Kasumi-1 (cell line): Measurements from ENCODE around the gene DIPK1A.

Experiments used
- DNase-seq, 2 experiments: peaks; one replicate each; lab custom pipeline; 2025; lab: John Stamatoyannopoulos, UW

The DIPK1A gene

DNA sequence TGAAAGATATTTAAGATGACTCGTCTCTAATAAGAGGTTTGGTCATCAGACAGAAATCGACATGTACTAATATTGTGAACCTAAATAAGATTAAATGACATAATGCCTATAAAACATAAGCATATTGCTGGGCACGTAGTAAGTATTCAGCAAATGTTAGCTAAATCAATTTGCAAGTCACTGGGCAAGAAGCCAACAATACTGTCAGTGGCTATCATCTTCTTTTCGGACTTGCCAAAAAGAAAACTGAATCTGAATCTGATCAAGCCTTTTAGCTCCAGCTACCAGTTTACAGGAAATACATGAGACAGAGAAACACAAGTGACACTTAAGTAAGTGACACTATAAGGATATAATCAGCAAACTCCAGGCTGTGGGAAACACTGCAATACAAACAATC lies 83.5 kb downstream of the DIPK1A start:
- no peak for DNase-seq

DNA sequence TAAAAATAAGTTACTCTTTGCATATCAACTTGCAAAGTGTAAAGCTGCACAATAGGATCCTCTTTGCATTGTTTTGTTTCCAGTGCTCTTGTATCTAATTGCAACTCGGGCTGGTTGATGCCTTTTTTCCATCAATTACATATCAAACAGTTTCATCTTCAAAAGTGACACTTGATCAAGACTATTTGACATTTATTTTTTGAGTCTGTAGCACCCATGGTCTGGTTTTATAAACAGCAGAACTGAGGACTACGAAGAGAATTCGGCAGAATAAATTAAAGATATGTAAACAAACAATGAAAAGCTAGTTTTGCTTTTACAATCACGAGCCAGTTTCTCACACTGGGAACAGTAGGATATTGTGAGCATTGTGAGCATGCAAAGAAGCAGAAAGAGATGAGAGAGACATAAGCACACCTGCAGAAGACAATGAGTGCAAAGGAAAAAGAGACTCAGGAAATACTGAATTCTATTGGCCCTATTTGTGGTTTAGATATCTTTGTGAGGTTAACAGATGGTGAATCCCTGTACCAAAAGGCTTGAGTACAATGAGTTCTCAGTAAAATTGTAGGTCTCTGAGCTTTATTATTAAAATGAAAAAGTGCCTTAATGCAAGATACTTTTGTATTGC lies 84.1 kb downstream of the DIPK1A start:
- DNase-seq, result no peak

DNA sequence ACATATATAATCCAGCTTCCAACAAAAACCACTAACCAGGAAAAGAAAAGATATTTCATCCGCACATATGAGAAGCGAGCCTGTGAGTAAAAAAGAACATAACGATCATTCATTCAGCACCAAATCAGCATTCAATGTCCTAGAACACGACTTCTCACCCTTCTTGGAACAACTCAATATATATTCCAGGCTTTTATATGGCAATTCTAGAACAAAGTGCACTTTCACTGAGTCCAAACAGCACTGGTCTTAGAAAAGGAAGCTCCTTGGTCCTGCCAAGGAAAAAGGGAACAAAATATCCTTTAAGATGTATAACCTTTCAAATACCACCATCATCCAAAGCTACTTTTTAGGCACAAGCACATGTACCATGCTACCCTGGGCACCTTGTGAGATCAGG lies 84.9 kb downstream of the DIPK1A start:
- DNase-seq, result no peak

DNA sequence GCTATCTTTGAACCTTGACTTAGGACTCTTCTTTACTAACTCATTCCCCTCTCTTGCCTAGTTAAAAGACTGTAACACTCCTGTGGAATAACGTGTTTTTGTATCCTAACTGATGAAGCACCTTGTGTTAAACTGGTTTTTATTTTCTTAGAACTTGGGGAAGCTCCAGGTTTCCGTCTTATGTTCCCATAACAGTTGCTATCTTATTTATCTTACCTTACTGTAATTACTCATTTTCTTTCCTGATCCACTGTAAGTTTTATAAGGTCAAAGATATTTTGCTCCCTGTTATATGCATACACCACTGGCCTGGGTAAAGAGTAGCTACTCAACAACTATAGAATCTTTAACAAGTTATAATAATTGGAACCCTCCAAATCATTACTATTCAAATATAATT lies 86.3 kb downstream of the DIPK1A start:
- no peak for DNase-seq

DNA sequence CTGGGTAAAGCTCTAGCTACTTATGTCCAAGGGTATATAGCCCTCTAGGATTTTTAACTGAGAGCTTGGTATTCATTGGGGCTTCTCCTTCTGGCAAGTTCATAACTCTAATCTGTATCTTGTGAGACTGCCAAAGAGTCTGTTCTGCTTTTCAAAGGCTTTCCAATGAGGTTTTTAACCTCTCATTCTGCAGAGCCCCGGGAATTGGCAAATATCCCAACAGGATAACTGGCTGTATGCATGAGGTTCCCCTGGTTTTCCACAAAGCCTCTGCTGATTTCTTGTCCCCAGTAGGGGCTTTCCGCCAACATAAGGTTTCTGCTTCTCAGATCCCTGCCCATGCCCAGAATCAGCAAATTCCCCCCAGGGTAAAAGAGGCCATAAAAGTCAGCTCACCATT lies 88.5 kb downstream of the DIPK1A start:
- DNase-seq, result no peak

DNA sequence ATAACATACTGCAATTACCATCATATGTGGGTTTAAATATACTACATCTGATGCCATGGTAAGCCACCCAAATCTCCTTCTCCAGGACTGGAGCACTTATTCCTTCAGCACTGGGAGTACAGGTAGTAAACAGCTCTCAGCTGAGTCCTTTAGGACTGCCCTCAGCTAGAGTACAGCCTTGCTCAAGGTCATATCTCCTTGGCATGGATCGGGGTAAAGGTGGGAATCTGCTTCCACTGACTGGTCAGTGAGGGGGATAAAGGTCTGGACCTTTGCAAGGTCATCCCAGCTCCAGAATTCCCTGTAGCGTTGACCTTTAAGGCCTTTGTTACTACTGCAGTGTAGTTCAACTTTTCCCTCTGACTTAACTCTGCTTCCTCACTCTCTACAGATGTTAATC lies 90.7 kb downstream of the DIPK1A start:
- no peak for DNase-seq

DNA sequence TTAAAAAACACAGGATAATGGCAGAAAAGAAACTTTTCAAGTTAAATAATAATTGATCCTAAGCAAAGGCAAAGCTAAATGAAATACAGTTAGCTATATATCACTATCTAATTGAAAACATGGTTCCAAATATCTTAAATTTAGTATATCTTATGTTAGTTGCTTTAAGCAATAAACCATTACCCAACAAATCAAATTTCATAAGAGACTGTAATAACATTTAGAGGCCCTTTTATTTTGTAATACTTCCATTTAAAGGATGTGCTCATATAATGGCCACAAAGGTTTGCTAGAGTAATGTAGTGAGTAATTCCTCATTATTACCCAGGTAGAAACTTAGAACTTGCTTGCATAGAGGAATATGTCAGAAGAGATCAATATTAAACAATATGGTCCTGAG lies 97.1 kb downstream of the DIPK1A start:
- DNase-seq, result no peak

DNA sequence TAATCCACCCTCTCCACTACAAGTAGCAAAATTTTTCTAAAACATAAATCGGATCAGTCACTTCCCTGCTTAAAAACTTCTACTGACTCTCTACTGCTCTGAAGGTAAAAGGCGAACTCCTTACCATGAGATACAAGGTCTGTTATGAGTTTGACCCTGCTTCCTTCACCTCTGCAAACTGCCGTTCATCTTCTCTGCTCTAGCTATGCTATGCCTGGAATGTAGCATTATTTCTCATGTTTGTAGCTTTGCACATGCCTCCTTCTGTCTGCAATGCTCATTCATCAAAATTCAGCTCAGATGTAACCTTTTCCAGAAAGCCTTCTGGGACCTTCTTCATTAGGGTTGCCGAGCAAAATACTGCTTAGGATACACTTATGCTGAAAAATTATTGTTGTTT lies 98.7 kb downstream of the DIPK1A start:
- DNase-seq, result no peak

DNA sequence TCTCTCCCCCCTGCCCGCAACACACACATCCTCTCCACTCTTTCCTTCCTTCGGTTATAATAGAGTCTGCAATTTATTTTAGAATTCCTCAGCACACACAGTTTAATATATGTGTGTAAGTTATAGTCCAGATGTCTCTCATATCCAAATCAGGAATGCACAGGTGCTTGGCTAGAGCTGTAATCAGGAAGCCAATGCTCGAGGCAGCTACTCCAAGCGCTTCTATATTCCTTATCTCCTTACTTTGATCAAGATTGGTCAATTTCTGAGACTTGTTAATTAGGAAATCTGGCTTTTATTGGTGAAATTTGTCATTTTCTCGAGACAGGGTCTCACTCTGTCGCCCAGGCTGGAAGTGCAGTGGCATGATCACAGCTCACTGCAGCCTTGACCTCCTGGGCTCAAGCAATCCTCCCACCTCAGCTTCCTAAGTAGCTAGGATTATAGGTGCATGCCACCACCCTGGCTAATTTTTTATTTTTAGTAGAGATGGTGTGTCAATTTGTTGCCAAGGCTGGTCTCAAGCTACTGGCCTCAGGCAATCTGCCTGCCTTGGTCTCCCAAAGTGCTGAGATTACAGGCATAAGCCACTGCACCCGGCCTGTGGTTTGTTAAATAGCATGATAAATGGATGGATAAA lies 101.7 kb downstream of the DIPK1A start:
- no peak for DNase-seq

DNA sequence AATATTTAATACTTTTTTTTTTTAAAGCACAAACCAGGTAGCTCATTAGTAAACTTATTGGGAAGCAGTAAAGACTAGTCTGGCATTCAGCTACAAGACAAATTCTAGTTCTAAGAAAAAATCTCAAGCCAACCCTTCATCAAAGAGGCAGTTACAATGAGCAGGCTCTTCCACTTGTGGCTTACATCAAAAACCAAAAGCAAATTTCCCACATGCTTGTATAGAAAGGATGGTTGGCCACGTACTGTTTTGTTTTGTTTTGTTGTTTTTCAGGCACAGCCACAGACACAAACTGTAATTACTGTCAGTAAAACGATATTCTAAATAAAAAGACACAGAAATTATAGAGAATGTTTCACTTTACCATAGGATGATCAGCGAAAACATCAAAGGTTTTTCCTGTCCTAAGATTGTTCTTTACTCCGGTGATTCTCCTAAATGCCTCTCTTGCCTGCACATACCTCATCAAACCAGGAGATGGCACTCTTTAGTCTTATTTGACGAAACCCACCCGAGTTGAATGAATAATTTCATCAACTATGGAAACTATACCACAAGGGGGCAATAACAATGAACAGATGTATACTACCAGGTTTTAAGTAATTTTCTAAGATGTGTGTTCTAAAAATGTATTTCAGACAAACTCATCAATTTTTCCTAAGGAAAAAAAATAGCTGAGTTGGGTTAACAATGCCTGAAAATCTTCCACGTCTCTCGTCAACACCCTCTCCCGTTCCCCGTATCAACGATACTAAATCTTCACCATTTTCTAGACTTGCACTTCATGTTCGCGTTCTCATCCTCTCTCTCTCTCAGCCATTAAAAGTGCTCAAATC lies 102.5 kb downstream of the DIPK1A start:
- peak; percentile 91 to 95 for DNase-seq

DNA sequence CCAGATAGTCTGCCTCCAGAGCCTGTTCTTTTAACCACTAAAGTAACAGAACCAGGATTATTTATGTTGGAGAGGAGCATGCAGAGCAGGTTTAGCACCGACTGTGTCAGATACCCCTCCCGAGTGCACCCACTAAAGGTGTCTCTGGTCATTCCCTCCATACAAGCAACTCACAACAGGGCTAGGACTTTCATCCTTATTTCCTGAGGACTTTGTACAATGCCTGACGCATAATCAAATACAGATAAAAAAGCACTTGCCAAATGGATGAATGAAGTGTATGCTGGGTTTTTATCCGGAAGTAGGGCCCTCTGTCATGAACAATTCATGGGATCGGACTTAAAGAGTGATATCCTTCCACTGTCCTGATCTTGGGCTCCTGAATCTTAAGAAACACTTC lies 103.4 kb downstream of the DIPK1A start:
- DNase-seq, result no peak

DNA sequence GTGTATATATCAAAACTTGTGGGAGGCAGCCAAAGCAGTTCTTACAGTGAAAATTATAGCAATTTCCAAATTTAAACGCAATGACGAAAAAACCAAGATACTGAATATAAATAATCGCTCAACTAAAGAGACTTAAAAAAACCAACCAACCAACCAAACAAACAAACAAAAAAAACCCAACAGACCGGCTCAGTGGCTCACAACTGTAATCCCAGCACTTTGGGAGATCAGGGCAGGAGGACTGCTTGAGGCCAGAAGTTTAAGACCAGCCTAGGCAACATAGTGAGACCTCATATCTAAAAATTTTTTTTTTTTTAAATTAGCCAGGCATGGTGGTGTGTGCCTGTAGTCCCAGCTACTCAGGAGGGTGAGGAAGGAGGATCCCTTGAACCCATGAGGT lies 106.0 kb downstream of the DIPK1A start:
- no peak for DNase-seq

DNA sequence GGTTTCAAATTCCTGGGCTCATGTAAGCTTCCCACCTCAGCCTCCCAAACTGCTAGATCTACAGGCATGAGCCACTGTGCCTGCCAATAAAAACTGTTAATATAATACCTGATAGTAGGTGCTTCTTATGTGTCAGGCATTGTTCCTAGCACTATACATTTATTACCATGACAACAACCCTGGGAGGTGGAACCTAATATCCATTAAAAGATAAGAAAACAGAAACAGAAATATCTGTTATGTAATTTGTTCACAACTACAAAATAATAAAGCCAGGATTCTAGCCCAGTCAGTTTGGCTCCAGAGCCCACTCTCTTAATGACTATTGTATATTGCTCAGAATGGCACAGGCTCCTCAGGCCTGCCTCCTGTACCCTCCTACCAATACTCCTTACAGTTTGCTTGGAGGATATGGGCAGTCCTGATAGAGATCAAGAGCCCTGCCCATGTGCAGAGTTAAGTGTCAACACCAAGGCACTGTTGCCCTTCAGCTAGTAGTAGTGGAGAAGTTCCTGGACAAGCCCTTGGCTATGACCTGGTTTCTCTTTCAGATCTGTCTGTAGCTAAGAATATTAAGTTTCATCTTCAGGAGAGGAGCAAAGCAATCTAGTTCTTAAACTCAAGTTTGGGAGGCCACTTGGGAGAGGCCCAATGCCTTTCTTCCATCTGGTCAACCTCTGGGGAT lies 107.0 kb downstream of the DIPK1A start:
- no peak for DNase-seq

DNA sequence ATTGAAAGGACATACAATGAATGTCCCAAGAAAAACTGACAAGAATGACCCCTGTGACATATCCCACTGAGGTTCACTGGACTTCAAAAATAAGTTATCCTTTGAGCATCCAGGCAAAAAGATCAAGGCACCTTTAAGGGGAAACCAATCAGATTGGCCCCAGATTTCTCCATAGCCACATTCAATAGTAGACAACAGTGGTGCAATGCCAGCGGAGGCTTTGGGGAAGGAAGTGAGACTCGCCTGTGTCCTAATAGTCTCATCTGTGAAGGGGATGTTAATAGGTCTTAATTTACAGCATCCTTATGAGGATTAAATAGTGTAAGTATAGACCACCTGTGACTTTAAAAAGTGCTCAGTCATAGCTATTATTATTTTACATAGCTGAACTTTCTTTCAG lies 108.0 kb downstream of the DIPK1A start:
- peak; percentile 54 to 72 for DNase-seq

DNA sequence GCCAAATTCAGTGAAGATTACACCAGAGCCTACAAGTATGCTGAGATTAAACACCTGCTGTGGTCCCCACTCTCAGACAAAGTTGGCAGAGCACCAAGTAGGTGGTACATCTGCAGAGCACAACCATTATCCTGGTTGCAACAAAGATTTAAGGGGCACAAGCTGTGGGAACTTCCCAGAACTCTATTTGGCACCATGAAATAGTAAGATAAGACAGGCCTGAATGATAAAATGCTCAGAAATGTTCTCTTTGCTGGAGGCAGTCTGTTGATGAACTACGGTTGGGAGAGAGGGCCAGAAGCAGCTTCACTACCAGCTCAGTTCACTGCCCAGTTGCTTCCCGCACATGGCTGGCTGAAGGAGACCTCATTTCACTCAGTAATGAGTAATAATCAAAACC lies 109.5 kb downstream of the DIPK1A start:
- no peak for DNase-seq

DNA sequence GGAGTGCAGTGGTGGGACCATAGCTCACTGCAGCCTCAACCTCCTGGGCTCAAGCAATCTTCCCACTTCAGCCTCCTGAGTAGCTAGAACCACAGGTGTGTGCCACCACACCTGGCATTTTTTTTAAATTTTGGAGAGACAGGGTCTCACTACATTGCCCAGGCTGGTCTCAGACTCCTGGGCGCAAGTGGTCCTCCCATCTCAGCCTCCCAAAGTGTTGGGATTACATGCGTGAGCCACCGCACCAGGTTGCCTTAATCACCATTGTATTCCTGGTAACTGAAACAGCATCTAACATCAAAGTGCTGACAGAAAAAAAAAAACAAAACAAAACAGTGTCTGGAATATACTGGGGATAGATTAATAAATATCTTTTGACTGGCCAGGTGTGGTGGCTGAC lies 111.2 kb downstream of the DIPK1A start:
- DNase-seq, result no peak

DNA sequence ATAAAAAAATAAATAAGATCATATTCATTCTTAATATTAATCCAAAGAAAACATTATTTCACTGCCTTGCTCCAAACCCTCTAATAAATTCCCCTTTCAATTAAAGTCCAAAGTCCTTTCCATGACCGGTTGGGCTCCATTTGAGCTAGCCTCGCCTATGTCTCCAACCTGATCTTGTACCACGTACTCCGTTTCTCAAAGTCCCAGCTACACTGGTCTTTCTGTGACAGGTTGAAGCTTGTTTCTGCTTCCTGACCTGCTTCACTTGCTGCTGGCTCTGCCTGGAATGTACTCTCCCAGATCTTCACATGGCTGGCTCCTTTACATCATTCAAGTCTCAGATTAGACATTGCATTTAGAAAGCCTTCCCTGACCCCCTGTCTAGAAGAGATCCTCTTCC lies 113.1 kb downstream of the DIPK1A start:
- no peak for DNase-seq

DNA sequence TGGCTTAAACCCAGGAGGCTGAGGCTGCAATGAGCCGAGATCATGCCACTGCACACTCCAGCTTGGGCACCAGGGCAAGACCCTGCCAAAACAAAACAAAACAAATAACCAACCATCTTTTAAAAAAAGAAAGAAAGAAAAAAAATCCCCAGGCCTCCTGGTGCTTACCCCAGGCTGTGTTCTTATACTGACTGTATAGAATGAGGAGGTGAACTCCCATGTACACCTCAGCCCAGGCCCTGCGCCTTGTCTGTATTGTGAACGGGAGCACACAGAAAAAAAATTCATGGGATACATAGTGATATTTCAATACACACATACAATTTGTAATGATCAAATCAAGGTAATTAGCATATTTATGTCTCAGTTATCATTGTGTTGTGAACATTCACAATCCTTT lies 115.4 kb downstream of the DIPK1A start:
- DNase-seq, result no peak

DNA sequence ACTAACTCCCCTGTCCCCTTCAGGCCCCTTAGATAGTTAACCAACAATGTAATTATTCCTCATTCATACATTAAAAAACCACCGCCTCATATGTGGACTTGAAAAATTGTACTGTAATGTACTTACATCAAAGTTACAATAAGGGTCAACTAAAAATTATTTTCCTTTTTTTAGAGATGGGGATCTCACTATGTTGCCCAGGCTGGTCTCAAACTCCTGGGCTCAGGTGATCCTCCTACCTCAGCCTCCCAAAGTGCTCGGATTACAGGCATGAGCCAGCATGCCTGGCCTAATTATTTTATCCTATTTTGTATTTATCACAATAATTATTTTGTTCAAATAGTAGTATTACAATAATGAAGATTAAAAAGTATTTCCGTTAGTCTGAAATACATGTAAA lies 116.8 kb downstream of the DIPK1A start:
- no peak for DNase-seq

DNA sequence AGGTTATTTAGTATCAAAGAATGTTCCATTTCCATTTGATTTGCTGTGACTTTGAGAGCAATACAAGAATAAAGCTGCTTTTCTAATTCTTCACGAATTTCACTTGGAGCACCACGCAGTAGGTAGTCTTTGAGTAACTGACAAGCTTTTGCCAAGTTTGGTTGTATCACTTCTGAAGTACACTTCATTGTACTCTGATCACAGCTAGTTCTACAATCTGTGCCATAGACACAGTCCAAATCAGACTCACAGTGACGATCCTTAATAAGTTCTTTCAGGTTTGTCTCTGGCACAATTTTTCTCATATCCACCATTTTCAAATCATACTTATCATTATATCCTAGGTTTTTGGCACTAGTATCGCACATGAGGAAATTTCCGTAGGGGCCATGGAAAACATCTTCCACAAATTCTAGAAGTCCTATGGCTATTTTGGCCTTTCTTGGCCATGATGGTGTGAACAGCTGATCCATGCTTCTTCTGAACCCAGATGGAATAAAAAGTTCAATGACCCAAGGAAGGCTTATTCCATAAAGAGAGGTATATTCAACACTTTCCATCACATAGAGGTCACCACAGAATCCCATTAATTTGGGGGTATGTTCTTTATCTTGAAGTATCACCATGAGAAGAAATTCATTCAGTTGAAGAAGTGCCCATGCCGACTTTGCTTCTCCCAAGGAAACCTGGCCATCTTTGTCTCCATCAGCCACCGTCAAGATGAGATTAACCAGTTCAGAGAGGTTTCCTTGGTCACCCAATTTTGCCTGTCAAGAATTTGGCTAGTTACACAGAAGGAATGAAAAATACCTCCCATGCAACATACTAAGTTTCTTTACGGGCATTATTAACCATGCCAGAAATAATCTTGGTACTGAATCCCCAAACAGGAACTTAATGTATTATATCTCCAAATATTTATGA lies 117.6 kb downstream of the DIPK1A start:
- DNase-seq, result no peak

DNA sequence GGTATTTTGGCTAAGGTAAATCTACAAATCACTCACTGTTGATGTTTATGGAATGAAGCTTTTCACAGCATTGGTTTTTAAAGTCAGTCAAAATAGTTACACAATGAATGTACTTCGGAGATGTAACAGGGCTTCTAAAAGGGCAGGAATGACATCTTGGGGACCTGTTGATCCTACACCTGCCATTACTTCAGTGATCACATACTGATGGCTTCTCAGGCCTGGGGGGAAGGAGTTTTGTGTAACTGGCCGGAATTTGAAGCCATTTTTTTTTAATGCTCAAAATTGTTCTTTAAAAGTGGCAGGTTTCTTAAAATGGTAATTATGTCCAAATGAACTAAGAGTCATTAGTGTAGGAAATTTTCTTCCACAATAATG lies 118.2 kb downstream of the DIPK1A start:
- no peak for DNase-seq
